Measurements from ENCODE around the gene WDR20.
"Not testable (repeated sequence)": the region's sequence is repeated elsewhere in the genome, so short reads cannot be mapped to it uniquely, and the experiment has no call there.

Gene WDR20

GRCh38 chr14:102238766-102239165, 99.1 kb downstream of the WDR20 start:
- no peak for DNase-seq (ENCODE audit: low read depth)

- DNase-seq (ENCODE audit: low read depth): no peak
These were observed 99.5 kb downstream of the WDR20 start for GRCh38 chr14:102239231-102239630.

- not testable (repeated sequence) for DNase-seq (ENCODE audit: low read depth)
These were observed 100.8 kb downstream of the WDR20 start for GRCh38 chr14:102240481-102240880.

GRCh38 chr14:102241147-102241546, 101.5 kb downstream of the WDR20 start:
- no peak for DNase-seq (ENCODE audit: low read depth)

GRCh38 chr14:102243795-102244194, 104.1 kb downstream of the WDR20 start:
- not testable (repeated sequence) for DNase-seq (ENCODE audit: low read depth)

GRCh38 chr14:102246071-102246470, 106.4 kb downstream of the WDR20 start:
- DNase-seq (ENCODE audit: low read depth): no peak

GRCh38 chr14:102248121-102248520, 108.4 kb downstream of the WDR20 start:
- DNase-seq (ENCODE audit: low read depth): no peak

- DNase-seq (ENCODE audit: low read depth): no peak
These were observed 109.3 kb downstream of the WDR20 start for GRCh38 chr14:102249041-102249440.

- no peak for DNase-seq (ENCODE audit: low read depth)
These were observed 110.3 kb downstream of the WDR20 start for GRCh38 chr14:102249981-102250380.

GRCh38 chr14:102250636-102251035, 110.9 kb downstream of the WDR20 start:
- DNase-seq (ENCODE audit: low read depth): no peak

GRCh38 chr14:102251161-102251560, 111.5 kb downstream of the WDR20 start:
- DNase-seq (ENCODE audit: low read depth): no peak

- no peak for DNase-seq (ENCODE audit: low read depth)
These were observed 113.4 kb downstream of the WDR20 start for GRCh38 chr14:102252834-102253801.

- DNase-seq (ENCODE audit: low read depth): no peak
These were observed 115.9 kb downstream of the WDR20 start for GRCh38 chr14:102255401-102256190.

- no peak for DNase-seq (ENCODE audit: low read depth)
These were observed 117.0 kb downstream of the WDR20 start for GRCh38 chr14:102256716-102257115.

- no peak for DNase-seq (ENCODE audit: low read depth)
These were observed 118.4 kb downstream of the WDR20 start for GRCh38 chr14:102258136-102258535.

Measured in T follicular helper cell (primary cell).